H1 (cell line): ENCODE results near the gene HSPA1L. TPM values are rescaled to one million over a fixed set of nuclear protein-coding genes. Genes with fewer than 3 reads are reported as not detected.

Experiments
- CTCF ChIA-PET: fragments of 300-600 bp; sonication (Branson Sonifier 250); formaldehyde crosslinking; loops from one replicate; lab custom pipeline; 2021; ENCODE audit not compliant: partially characterized antibody; lab: Charles Lee
- POLR2A ChIA-PET: fragments of 300-600 bp; sonication (Branson Sonifier 250); formaldehyde crosslinking; loops from one replicate; lab custom pipeline; 2021; ENCODE audit warnings: inconsistent platforms; ENCODE audit not compliant: partially characterized antibody; lab: Charles Lee
- DNase-seq, 2 experiments: peaks; one replicate each; pipeline versions ENCODE4 v3.0.0 to v3.0.0-alpha.2; 2010 to 2022; ENCODE audit warnings: low spot score in 2 of 2, low read depth in 1 of 2, mixed read lengths in 1 of 2
- FAIRE-seq: peaks from 2 replicates; lab custom pipeline; 2011; peaks lifted over from hg19 to GRCh38; lab: Jason Lieb, UNC
- H2AFZ ChIP-seq: 2 replicates; pipeline ENCODE4 v1.8.1; 2012; ENCODE audit warnings: low read length, inconsistent platforms
- H2AK5ac ChIP-seq: 2 replicates; pipeline ENCODE4 v1.6.1; 2013; ENCODE audit warnings: low read depth, low read length
- H2BK120ac ChIP-seq: replicated peaks from 2 replicates; pipeline ENCODE3; 2013; ENCODE audit warnings: low read depth, low read length, inconsistent platforms
- H2BK12ac ChIP-seq: 2 replicates; pipeline ENCODE4 v1.6.1; 2013; ENCODE audit warnings: low read depth, low read length
- H2BK15ac ChIP-seq: 2 replicates; pipeline ENCODE4 v1.6.1; 2013; ENCODE audit warnings: low read length
- H2BK20ac ChIP-seq: 2 replicates; pipeline ENCODE4 v1.6.1; 2013; ENCODE audit warnings: low read length
- H2BK5ac ChIP-seq: 2 replicates; pipeline ENCODE4 v1.6.1; 2013; ENCODE audit warnings: low read depth, low read length
- H3K14ac ChIP-seq: 2 replicates; pipeline ENCODE4 v1.6.1; 2013; ENCODE audit warnings: inconsistent platforms; ENCODE audit not compliant: insufficient read length
- H3K18ac ChIP-seq: 2 replicates; pipeline ENCODE4 v1.6.1; 2013; ENCODE audit warnings: low read length; ENCODE audit errors: extremely low read depth
- H3K23ac ChIP-seq: 2 replicates; pipeline ENCODE4 v1.6.1; 2013; ENCODE audit warnings: inconsistent platforms; ENCODE audit not compliant: insufficient read length
- H3K23me2 ChIP-seq: 2 replicates; pipeline ENCODE4 v1.6.1; 2013; ENCODE audit warnings: low read depth, low read length
- H3K27ac ChIP-seq: 2 replicates; pipeline ENCODE4 v1.6.1; 2011; ENCODE audit warnings: low read depth, low read length, inconsistent platforms
- H3K27me3 ChIP-seq, 4 experiments: replicated peaks in 1 of 4; 1 replicate in 1 of 4; 2 replicates in 3 of 4; pipeline versions ENCODE4 v1.6.1 to v1.8.1; 2011 to 2013; ENCODE audit warnings: low read length in 3 of 4, mild to moderate bottlenecking in 3 of 4, inconsistent platforms in 2 of 4, mixed read lengths in 2 of 4, moderate library complexity in 1 of 4; ENCODE audit not compliant: control insufficient read depth in 3 of 4, insufficient read depth in 3 of 4; ENCODE audit errors: extremely low read depth in 1 of 4
- H3K36me3 ChIP-seq, 4 experiments: 2 replicates each; pipeline versions ENCODE4 v1.6.1 to v1.8.1; 2011 to 2013; ENCODE audit warnings: mild to moderate bottlenecking in 4 of 4, low read length in 3 of 4, moderate library complexity in 2 of 4, control low read depth in 1 of 4, inconsistent platforms in 1 of 4; ENCODE audit not compliant: insufficient read depth in 4 of 4, control insufficient read depth in 2 of 4
- H3K4ac ChIP-seq: replicated peaks from 2 replicates; pipeline ENCODE3; 2013; ENCODE audit warnings: low read length, low read depth, mixed read lengths, inconsistent platforms; ENCODE audit not compliant: insufficient read length
- H3K4me1 ChIP-seq, 4 experiments: replicated peaks in 1 of 4; 1 replicate in 1 of 4; 2 replicates in 3 of 4; pipeline versions ENCODE4 v1.6.1 to v1.8.1; 2011 to 2013; ENCODE audit warnings: low read length in 3 of 4, inconsistent platforms in 2 of 4, mixed read lengths in 1 of 4; ENCODE audit not compliant: insufficient read depth in 4 of 4, control insufficient read depth in 3 of 4
- H3K4me2 ChIP-seq, 2 experiments: 2 replicates each; pipeline versions ENCODE4 v1.6.1 to v1.8.1; 2011 to 2013; ENCODE audit warnings: low read depth in 2 of 2, low read length in 2 of 2, control low read depth in 1 of 2, inconsistent platforms in 1 of 2, mild to moderate bottlenecking in 1 of 2; ENCODE audit not compliant: insufficient read depth in 1 of 2
- H3K4me3 ChIP-seq, 4 experiments: fragments of 200-600, 300-600 bp in 1 of 4; sonication (generic), shearing (Covaris generic), sonication (Bioruptor Twin) in 1 of 4; 2 replicates each; pipeline versions ENCODE4 v1.5.1 to v1.8.1; 2011 to 2016; ENCODE audit warnings: low read length in 4 of 4, low read depth in 3 of 4, control low read depth in 2 of 4, inconsistent platforms in 2 of 4, mild to moderate bottlenecking in 2 of 4, mixed read lengths in 1 of 4, moderate library complexity in 1 of 4; ENCODE audit not compliant: insufficient read depth in 2 of 4; ENCODE audit errors: extremely low read depth in 1 of 4
- H3K56ac ChIP-seq: replicated peaks from 2 replicates; pipeline ENCODE3; 2013; ENCODE audit warnings: low read depth, mild to moderate bottlenecking, mixed read lengths, low read length, inconsistent platforms; ENCODE audit not compliant: insufficient read length
- H3K79me1 ChIP-seq: 2 replicates; pipeline ENCODE4 v1.6.1; 2013; ENCODE audit warnings: low read depth, low read length, control low read depth
- H3K79me2 ChIP-seq, 2 experiments: 2 replicates each; pipeline versions ENCODE4 v1.6.1 to v1.8.1; 2012 to 2013; ENCODE audit warnings: low read length in 2 of 2, mild to moderate bottlenecking in 2 of 2, inconsistent platforms in 1 of 2; ENCODE audit not compliant: insufficient read depth in 2 of 2, control insufficient read depth in 1 of 2
- H3K9ac ChIP-seq, 4 experiments: replicated peaks in 1 of 4; 1 replicate in 1 of 4; 2 replicates in 3 of 4; pipeline versions ENCODE4 v1.6.1 to v1.8.1; 2011 to 2013; ENCODE audit warnings: low read depth in 3 of 4, low read length in 3 of 4, control low read depth in 2 of 4, mild to moderate bottlenecking in 2 of 4, moderate library complexity in 2 of 4, inconsistent platforms in 1 of 4; ENCODE audit errors: extremely low read depth in 1 of 4
- H3K9me3 ChIP-seq, 2 experiments: 2 replicates each; pipeline versions ENCODE4 v1.6.1 to v1.8.1; 2012 to 2013; ENCODE audit warnings: mild to moderate bottlenecking in 2 of 2, moderate library complexity in 2 of 2, control low read depth in 1 of 2, inconsistent platforms in 1 of 2, low read depth in 1 of 2, low read length in 1 of 2, mixed read lengths in 1 of 2; ENCODE audit not compliant: insufficient read depth in 2 of 2
- H4K20me1 ChIP-seq, 2 experiments: replicated peaks in 1 of 2; 2 replicates each; pipeline versions ENCODE3 to v1.8.1; 2011 to 2013; ENCODE audit warnings: inconsistent platforms in 2 of 2, low read length in 2 of 2, mild to moderate bottlenecking in 1 of 2; ENCODE audit not compliant: insufficient read depth in 2 of 2, control insufficient read depth in 1 of 2
- H4K5ac ChIP-seq: 2 replicates; pipeline ENCODE4 v1.6.1; 2013; ENCODE audit warnings: low read length, low read depth, mixed read lengths, inconsistent platforms; ENCODE audit not compliant: insufficient read length
- H4K8ac ChIP-seq: 2 replicates; pipeline ENCODE4 v1.8.0; 2013; ENCODE audit warnings: mild to moderate bottlenecking, moderate library complexity, low read length, inconsistent platforms; ENCODE audit not compliant: insufficient read depth; ENCODE audit errors: extremely low read depth
- H4K91ac ChIP-seq: replicated peaks from 2 replicates; pipeline ENCODE3; 2013; ENCODE audit warnings: low read length, mixed read lengths, inconsistent platforms; ENCODE audit not compliant: insufficient read length
- BCL11A ChIP-seq, 2 experiments: IDR thresholded peaks; one replicate each; pipeline ENCODE4 v1.6.1; 2011; ENCODE audit warnings: low read depth in 2 of 2, low read length in 2 of 2, mild to moderate bottlenecking in 2 of 2
- EGR1 ChIP-seq: IDR thresholded peaks from 2 replicates; pipeline ENCODE4 v1.6.1; 2011; ENCODE audit warnings: low read depth, low read length, borderline replicate concordance
- JUND ChIP-seq: IDR thresholded peaks from 2 replicates; pipeline ENCODE4 v1.6.1; 2011; ENCODE audit warnings: mild to moderate bottlenecking, improper control_type of control experiment, low read length
- PHF8 ChIP-seq: fragments of 200-600 bp; sonication (generic); conservative IDR thresholded peaks from 2 replicates; pipeline ENCODE4 v1.7.1; 2012; ENCODE audit warnings: low read depth, mild to moderate bottlenecking, inconsistent platforms, low read length, moderate library complexity
- POLR2A ChIP-seq, 2 experiments: IDR thresholded peaks; 1 replicate in 1 of 2; 2 replicates in 1 of 2; pipeline ENCODE4 v1.6.1; 2011; ENCODE audit warnings: low read depth in 2 of 2, low read length in 2 of 2, mild to moderate bottlenecking in 2 of 2; ENCODE audit errors: control extremely low read depth in 1 of 2
- SUZ12 ChIP-seq: fragments of 200-600 bp; sonication (generic); IDR thresholded peaks from 2 replicates; pipeline ENCODE4 v1.6.1; 2012; ENCODE audit warnings: mild to moderate bottlenecking, inconsistent platforms, low read length, moderate library complexity, mixed read lengths
- WGBS, 2 experiments: shearing (Covaris generic) in 1 of 2; methylation state at CpG; one replicate each; pipeline versions ENCODE4 v1.1.6 to v1.1.7; 2013 to 2015; ENCODE audit warnings: low lambda C conversion rate in 2 of 2, mixed read lengths in 2 of 2, inconsistent platforms in 1 of 2, low coverage in 1 of 2, missing lambda C conversion rate in 1 of 2; ENCODE audit not compliant: insufficient replicate concordance in 2 of 2, insufficient coverage in 1 of 2, insufficient read length in 1 of 2; ENCODE audit errors: extremely low coverage in 1 of 2, missing lambda C conversion rate in 1 of 2; 5-methylcytosine and 5-hydroxymethylcytosine counted together
- polyA plus RNA-seq, 7 experiments: library from polyadenylated mRNA; depleted of rRNA in 3 of 7; stranded (reverse) in 5 of 7; unstranded in 2 of 7; fragments of >200 nt in 5 of 7; fragments of 200-250 nt in 2 of 7; gene quantifications; 1 replicate in 5 of 7; 2 replicates in 1 of 7; 4 replicates in 1 of 7; pipeline versions ENCODE4 v1.2.1 to v1.2.3, GENCODE V29; 2011 to 2013; ENCODE audit warnings: missing spikeins in 2 of 7, mixed read lengths in 2 of 7
- total RNA-seq: library from RNA; stranded (reverse); fragmentation: NEBNext Ultra II Directional; extraction: Animal tissue kit (Norgen Biotek cat#: 25700); gene quantifications from 2 replicates; pipeline ENCODE4 v1.2.1, GENCODE V29; 2021

The HSPA1L gene
- total and polyA plus RNA-seq, 2 of the 8 experiments (the other 6 are each of a cell fraction or from before 2014, with no cell fraction given), result 1.00 to 1.9 TPM

DNA sequence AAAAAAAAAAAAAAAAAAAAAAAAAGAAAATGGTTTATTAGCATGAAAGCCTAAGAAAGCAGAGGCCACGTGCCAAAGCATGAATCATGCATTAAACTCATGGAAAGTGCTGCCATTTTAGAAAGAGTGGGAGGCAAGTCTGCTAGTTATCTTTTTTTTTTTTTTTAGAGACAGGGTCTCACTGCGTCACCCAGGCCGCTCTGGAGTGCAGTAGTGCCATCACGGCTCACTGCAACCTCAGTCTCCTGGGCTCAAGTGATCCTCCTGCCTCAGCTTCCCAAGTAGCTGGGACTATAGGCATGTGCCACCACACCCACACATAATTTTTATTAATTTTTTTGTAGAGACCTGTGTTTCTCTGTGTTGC, 43.1 kb downstream of the HSPA1L start:
- no peaks in the 10 kb centered on the region for H3K79me1 ChIP-seq
- no peak overlapping the region for H2BK20ac ChIP-seq
- WGBS, 2 experiments, result 95% methylated on average over 4 of the region's 4 CpGs; no CpG with 5 or more reads in 1 of the 2 experiments

More for the DNA sequence above, 43.1 kb downstream of the HSPA1L start:
- H3K9me3 ChIP-seq, result no peaks in the 10 kb centered on the region
- no peak overlapping the region for H4K8ac ChIP-seq
- H3K27ac ChIP-seq, result no peak overlapping the region
- H2BK12ac ChIP-seq, result no peak overlapping the region
- H2BK5ac ChIP-seq, result no peak overlapping the region
- H3K79me2 ChIP-seq, result no peaks in the 10 kb centered on the region
- POLR2A ChIA-PET, result interaction anchor here (1.0 to 10.7 kb wide), 2 partner anchors 16 to 133 kb away, joined by 4 to 85 read pairs; no protein-coding TSS in a partner anchor
- H3K9ac ChIP-seq, result no peak overlapping the region
- no peak overlapping the region for H4K5ac ChIP-seq
- H3K27me3 ChIP-seq, result no peaks in the 10 kb centered on the region
- H3K23ac ChIP-seq, result no peak overlapping the region
- H3K36me3 ChIP-seq, result no peaks in the 10 kb centered on the region
- H2BK15ac ChIP-seq, result no peak overlapping the region
- H4K91ac ChIP-seq, result no peak overlapping the region
- TF ChIP-seq POLR2A (IDR thresholded peaks at IDR 0.05; ENCODE audit: control extremely low read depth in 1 of 2, low read depth in 2 of 2, low read length in 2 of 2) (no peak), JUND (no peak), EGR1 (no peak), PHF8 (no peak), BCL11A (IDR thresholded peaks at IDR 0.05; ENCODE audit: low read depth in 2 of 2, low read length in 2 of 2) (no peak), SUZ12 (no peak)
- no peak overlapping the region for H2BK120ac ChIP-seq
- H4K20me1 ChIP-seq, result no peaks in the 10 kb centered on the region
- H2AK5ac ChIP-seq, result no peak overlapping the region
- H3K4me3 ChIP-seq, result no peak overlapping the region
- no peak overlapping the region for H3K4me2 ChIP-seq
- no peak overlapping the region for H2AFZ ChIP-seq
- H3K14ac ChIP-seq, result no peak overlapping the region
- no peaks in the 10 kb centered on the region for H3K23me2 ChIP-seq
- FAIRE-seq, result no peak
- no peak overlapping the region for H3K56ac ChIP-seq
- no peak overlapping the region for H3K18ac ChIP-seq
- no peak for DNase-seq
- H3K4ac ChIP-seq, result no peak overlapping the region
- peaks cover 0 to 4% (median 2%) of the 10 kb centered on the region in 4 experiments; a peak in 5 of 7 replicates for H3K4me1 ChIP-seq
- CTCF ChIA-PET, result interaction anchor here (0.8 to 14.4 kb wide), 20 partner anchors 8 to 275 kb away, joined by 3 to 228 read pairs (median 4); partner anchors contain the start of genes APOM, DDAH2, HSPA1B and MPIG6B
